HG02852 (cell line): Measurements from ENCODE around the gene NEK10.
"Not testable (repeated sequence)": the region's sequence is repeated elsewhere in the genome, so short reads cannot be mapped to it uniquely, and the experiment has no call there.

Experiments used
- ATAC-seq: cut with Tn5 transposase; IDR thresholded peaks from one replicate; pipeline ENCODE4 v1.9.1; 2021; ENCODE audit warnings: mild to moderate bottlenecking, moderate library complexity; ENCODE audit not compliant: unreplicated experiment

NEK10 gene

GRCh38 chr3:27317096-27317495, 52.1 kb downstream of the NEK10 start:
- no peak for ATAC-seq

GRCh38 chr3:27315003-27315402, 54.2 kb downstream of the NEK10 start:
- ATAC-seq, result no peak

- peak; percentile 91 for ATAC-seq
These were observed 57.0 kb downstream of the NEK10 start for GRCh38 chr3:27312044-27312668.

DNA sequence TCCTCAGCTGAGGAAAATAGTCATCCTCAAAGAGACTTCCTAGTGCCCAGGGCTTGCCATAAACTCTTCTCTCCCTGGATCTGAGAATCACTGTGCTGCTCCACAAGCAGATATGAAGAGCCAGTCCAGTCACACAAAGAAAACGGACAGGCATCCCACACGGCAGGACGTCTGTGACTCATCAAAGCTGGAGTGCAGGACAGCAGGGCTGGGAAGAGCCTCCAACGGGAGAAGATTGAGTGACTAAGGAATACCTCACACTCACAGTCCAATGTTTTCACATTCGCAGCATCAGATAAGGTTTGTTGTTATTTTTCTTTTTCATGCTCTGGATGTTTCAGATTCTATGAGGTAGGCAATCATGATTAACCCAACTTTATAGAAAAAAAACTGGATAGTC, 57.8 kb downstream of the NEK10 start:
- ATAC-seq, result no peak

GRCh38 chr3:27310688-27311087, 58.5 kb downstream of the NEK10 start:
- ATAC-seq, result no peak

- ATAC-seq, result no peak
These were observed 61.6 kb downstream of the NEK10 start for GRCh38 chr3:27307566-27307965.

DNA sequence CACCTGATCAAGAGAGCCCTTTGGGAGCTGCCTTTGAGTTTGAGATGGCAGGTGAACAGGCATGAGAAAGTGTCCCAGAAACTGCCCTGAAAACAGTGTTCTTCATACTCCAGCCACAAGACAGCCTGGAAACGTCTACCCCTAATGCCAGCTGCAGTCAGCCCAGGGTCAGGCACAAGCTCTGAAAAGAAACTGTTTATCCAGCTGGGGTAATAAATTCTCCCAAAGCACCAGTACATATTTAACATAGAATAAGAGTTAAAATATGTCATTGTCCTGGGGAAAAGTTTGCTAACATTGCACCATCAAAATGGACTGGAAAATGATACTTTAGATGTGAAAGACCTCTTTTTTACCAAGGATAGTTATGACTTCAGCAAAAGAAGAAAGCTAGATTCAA, 66.3 kb downstream of the NEK10 start:
- ATAC-seq, result no peak

GRCh38 chr3:27298981-27299380, 70.2 kb downstream of the NEK10 start:
- ATAC-seq, result not testable (repeated sequence)

DNA sequence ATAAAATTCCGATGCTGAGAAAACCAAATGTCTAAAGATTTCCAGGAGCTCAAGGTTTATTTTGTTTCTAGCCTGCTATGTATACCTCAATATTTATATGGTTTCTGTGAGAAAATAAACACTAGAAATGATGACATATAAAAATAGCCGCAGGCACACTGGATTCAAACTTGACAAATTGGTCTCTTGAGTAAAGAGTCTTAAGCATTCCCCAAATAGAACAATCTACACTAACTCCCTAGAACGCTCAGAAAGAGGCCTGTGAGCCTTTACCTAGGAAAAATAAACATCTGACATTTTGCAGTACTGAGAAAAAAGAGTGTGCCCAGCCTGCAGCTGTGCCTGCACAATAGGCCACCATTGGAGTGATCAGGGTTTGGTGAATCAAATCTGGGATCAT, 75.2 kb downstream of the NEK10 start:
- no peak for ATAC-seq

- no peak for ATAC-seq
These were observed 78.4 kb downstream of the NEK10 start for GRCh38 chr3:27290760-27291159.

DNA sequence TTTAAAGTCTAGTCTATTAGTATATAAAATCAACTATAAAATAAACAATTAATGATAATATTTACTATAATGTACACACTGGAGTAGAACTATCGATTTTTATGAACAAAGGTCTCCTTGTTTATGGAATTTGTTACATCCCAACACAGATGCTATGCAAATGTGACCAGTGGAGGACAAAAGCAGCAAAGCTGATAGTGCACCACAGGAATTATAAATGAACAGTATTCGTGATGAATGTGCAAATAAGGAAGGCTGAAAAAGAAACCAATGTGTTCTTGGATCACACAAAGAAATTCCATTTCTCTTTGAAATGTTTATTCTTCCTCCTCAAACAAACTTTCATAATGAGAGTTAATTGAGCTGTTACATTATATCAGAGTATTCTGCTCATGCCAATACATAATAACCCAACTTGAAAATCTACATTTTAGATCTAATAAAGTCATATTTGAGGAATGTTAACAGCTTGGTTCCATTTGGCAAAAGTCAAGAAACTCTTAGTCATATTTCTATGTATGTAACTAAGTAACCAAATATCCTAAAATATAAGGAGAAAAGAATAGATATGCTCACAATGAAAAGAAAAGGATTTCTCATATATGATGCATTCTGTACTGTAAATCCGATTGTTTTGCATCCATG, 79.3 kb downstream of the NEK10 start:
- ATAC-seq, result no peak

DNA sequence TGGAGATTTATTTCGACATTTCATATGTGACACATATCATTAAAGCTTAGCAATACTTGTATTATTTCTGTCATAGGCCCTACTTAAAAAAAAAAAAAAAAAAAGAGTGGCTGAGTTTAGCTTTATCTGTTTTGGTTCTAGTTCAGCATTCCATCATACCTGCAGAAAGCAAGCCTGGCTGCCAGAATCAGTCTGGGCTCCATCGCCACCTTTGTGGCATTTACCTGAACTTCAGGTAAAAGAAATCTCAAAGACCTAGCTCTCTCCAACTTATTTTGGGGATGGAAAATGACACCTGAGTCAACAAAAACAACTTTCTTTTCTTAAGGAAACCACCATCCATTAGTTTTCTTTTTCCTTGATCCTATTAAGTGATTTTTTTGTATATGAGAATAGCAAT, 82.1 kb downstream of the NEK10 start:
- ATAC-seq, result no peak

GRCh38 chr3:27286467-27286866, 82.7 kb downstream of the NEK10 start:
- ATAC-seq, result not testable (repeated sequence)

GRCh38 chr3:27285668-27286067, 83.5 kb downstream of the NEK10 start:
- ATAC-seq, result no peak

- no peak for ATAC-seq
These were observed 87.5 kb downstream of the NEK10 start for GRCh38 chr3:27281671-27282150.

GRCh38 chr3:27279123-27279522, 90.1 kb downstream of the NEK10 start:
- ATAC-seq, result no peak

- no peak for ATAC-seq
These were observed 90.7 kb downstream of the NEK10 start for GRCh38 chr3:27278383-27279055.

- no peak for ATAC-seq
These were observed 93.7 kb downstream of the NEK10 start for GRCh38 chr3:27275441-27275990.

- ATAC-seq, result no peak
These were observed 97.3 kb downstream of the NEK10 start for GRCh38 chr3:27271890-27272289.

- ATAC-seq, result no peak
These were observed 114.3 kb downstream of the NEK10 start for GRCh38 chr3:27254896-27255295.

DNA sequence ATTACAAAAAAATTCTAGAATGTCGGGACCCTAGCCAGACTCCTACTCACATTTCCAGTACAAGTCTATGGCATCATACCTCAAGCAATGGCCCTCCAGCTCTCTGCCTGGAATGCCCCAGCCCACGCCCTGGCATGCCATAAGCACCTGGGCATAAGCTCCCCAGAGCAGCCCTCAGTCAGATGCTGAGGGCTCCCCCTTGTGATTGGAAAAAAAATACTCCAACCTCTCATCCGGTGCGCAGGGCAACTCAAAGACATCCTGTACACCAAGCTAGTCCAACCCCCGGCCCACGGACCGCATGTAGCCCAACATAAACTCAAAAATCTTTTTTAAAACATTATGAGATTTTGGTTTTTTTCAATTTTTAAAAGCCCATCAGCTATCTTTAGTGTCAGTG, 115.4 kb downstream of the NEK10 start:
- peak; percentile 86 for ATAC-seq

DNA sequence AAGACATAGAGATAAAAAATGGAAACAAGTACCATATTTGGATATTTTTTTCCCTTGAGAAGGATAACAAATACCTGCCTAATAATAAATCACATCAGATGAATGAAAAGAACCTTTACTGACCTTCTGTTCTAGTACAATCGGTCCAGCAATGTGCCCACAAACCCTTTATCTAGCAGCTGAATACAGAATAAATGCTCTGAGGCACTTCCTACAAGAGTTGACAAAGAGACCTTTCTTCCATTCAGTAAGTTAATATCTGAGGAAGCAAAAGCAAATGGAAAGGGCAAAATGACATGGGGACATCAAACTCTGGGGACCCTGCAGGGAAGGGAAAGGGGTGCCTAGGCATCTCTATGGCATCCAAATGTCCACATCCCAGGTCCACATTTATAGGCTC, 115.8 kb downstream of the NEK10 start:
- no peak for ATAC-seq
